RWPE2 (cell line): Measurements from ENCODE around the gene RUFY4.
A peak's percentile ranks its signal among the peaks of the same experiment; 100 is the strongest.
"Not testable (repeated sequence)": the region's sequence is repeated elsewhere in the genome, so short reads cannot be mapped to it uniquely, and the experiment has no call there.

ENCODE experiments used
- ATAC-seq: fragments of 200-7000 bp; cut with Tn5 transposase; 3 replicates; pipeline ENCODE4 v1.9.1; 2021; ENCODE audit warnings: low read depth
- DNase-seq: peaks from one replicate; pipeline ENCODE4 v3.0.0-alpha.2; 2020; ENCODE audit warnings: low spot score
- H3K27ac ChIP-seq: fragments of 450-650 bp; 2 replicates; pipeline ENCODE4 v1.5.1; 2017; ENCODE audit warnings: mild to moderate bottlenecking; ENCODE audit not compliant: poor library complexity, severe bottlenecking
- H3K27me3 ChIP-seq: fragments of 250-450 bp; sonication (Bioruptor Pico); 2 replicates; pipeline ENCODE4 v1.5.1; 2021; ENCODE audit warnings: mild to moderate bottlenecking, moderate library complexity; ENCODE audit not compliant: insufficient read depth, poor library complexity, severe bottlenecking
- H3K36me3 ChIP-seq: fragments of 250-450 bp; sonication (Bioruptor Pico); 2 replicates; pipeline ENCODE4 v1.5.1; 2020; ENCODE audit warnings: low read depth, mild to moderate bottlenecking, moderate library complexity
- H3K4me1 ChIP-seq: fragments of 250-450 bp; sonication (Bioruptor Pico); 2 replicates; pipeline ENCODE4 v1.5.1; 2021; ENCODE audit warnings: mild to moderate bottlenecking, moderate library complexity; ENCODE audit not compliant: insufficient read depth, poor library complexity, severe bottlenecking
- H3K4me3 ChIP-seq: fragments of 250-450 bp; sonication (Bioruptor Pico); 2 replicates; pipeline ENCODE4 v1.5.1; 2021; ENCODE audit warnings: mild to moderate bottlenecking, moderate library complexity; ENCODE audit not compliant: severe bottlenecking
- H3K9me3 ChIP-seq: fragments of 250-450 bp; sonication (Bioruptor Pico); 2 replicates; pipeline ENCODE4 v1.5.1; 2021; ENCODE audit warnings: mild to moderate bottlenecking, moderate library complexity; ENCODE audit not compliant: severe bottlenecking
- CTCF ChIP-seq: fragments of 450-650 bp; IDR thresholded peaks from one replicate; pipeline ENCODE4 v1.5.1; 2017; ENCODE audit warnings: mild to moderate bottlenecking, moderate library complexity; ENCODE audit not compliant: poor library complexity, severe bottlenecking

Gene RUFY4

GRCh38 chr2:218033208-218033589 lies 35.9 kb upstream of the RUFY4 start:
- 0 out of 3 replicates have a peak, but pooled peaks have one; percentile 20 for ATAC-seq
- no peak for TF ChIP-seq CTCF

GRCh38 chr2:218033590-218034496 lies 35.2 kb upstream of the RUFY4 start:
- Histone ChIP-seq H3K9me3 (no peaks in the 10 kb centered on the region), H3K4me3 (no peak overlapping the region), H3K27me3 (no peaks in the 10 kb centered on the region), H3K4me1 (peaks cover 17% of the 10 kb centered on the region), H3K27ac (no peak overlapping the region), H3K36me3 (no peaks in the 10 kb centered on the region)
- no peak for TF ChIP-seq CTCF
- ATAC-seq: no peak
- DNase-seq: no peak

More at GRCh38 chr2:218033208-218033589, 35.9 kb upstream of the RUFY4 start:
- Histone ChIP-seq H3K9me3 (no peaks in the 10 kb centered on the region), H3K4me3 (no peak overlapping the region), H3K27ac (no peak overlapping the region), H3K36me3 (no peaks in the 10 kb centered on the region), H3K4me1 (peaks cover 18% of the 10 kb centered on the region), H3K27me3 (no peaks in the 10 kb centered on the region)
- no peak for DNase-seq

GRCh38 chr2:218034497-218035213 lies 34.4 kb upstream of the RUFY4 start:
- not testable (repeated sequence) for H3K9me3 ChIP-seq, H3K27me3 ChIP-seq, H3K36me3 ChIP-seq, DNase-seq, H3K4me3 ChIP-seq, H3K27ac ChIP-seq
- peak; percentile 64 for TF ChIP-seq CTCF
- peaks cover 14% of the 10 kb centered on the region for H3K4me1 ChIP-seq
- peak; percentile 30; the same call in 2 of the 3 replicates for ATAC-seq

- ATAC-seq (no peak), DNase-seq (no peak)
- TF ChIP-seq CTCF: no peak
- H3K4me1 ChIP-seq: peaks cover 14% of the 10 kb centered on the region
- H3K27me3 ChIP-seq: no peaks in the 10 kb centered on the region
- no peak overlapping the region for H3K4me3 ChIP-seq
- H3K27ac ChIP-seq: no peak overlapping the region
- H3K36me3 ChIP-seq: no peaks in the 10 kb centered on the region
- H3K9me3 ChIP-seq: no peaks in the 10 kb centered on the region
These were observed 33.5 kb upstream of the RUFY4 start for GRCh38 chr2:218035463-218036100.
